SK-MEL-5 (cell line): ENCODE measurements around the gene CLCN3. TPM values are rescaled to one million over a fixed set of nuclear protein-coding genes. Genes with fewer than 3 reads are reported as not detected.
"Not testable (repeated sequence)": the region's sequence is repeated elsewhere in the genome, so short reads cannot be mapped to it uniquely, and the experiment has no call there.

Experiments used
- DNase-seq: peaks from one replicate; pipeline ENCODE4 v3.0.0-alpha.2; 2016; ENCODE audit warnings: low read depth, low spot score
- in situ Hi-C: cut with HindIII; loops from 2 replicates; pipeline ENCODE4 v1.10.0; 2016; ENCODE audit warnings: low sequenced_read_pairs, high pct_unique_total_duplicates, low pct_unique_long_range_greater_than_20kb
- total RNA-seq: library from RNA; depleted of rRNA; stranded (reverse); fragments of >200 nt; shearing (Covaris generic); gene quantifications from 2 replicates; pipeline ENCODE4 v1.2.3, GENCODE V29; 2014

CLCN3 gene
- total RNA-seq, 1 experiment from 2014 or later: 54.5 TPM

DNA sequence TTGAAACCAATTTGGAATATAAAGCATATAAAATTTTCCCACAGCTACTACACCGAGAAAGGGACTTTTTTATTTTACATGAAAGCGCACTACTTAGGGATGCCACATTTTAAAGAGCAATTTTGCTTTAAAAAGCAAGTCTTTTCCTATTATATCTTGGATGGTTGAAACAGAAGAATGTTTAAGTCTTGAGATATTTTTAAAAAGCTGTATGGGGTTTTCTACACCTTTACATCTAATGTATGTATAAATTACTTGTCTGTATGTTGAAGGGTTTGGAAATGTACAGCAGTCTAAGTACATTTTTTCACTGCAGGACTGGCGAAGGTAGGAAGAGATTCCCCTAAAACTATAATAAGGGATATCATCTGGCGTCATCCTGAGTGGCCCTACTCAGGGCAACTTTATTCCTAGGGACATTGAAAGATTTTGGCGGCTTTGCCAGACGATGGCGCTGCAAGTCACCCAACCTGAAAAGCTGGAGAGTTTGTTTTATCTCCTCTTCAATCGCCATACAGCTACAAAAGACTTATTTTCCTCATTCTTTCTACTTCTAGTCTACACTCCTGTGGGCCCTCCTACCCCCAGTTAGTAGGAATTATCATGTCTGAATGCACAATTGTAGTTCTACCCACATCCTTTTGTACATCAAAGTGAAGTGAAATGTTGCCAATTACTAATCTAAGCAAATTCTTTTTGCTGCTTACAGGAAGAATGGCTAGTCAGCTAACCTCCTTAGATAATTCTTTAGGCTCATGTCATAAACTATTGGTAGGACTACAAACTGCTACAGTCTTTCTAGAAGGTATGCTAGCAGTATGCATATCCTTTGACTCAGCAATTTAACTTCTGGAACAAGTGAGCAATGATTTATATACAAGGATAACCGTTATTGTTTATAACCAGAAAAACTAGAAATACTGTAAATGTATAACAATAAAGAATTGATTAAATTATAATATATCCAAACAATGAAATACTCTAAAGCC is 7.2 kb upstream of the CLCN3 start:
- peak; percentile 89 for DNase-seq

DNA sequence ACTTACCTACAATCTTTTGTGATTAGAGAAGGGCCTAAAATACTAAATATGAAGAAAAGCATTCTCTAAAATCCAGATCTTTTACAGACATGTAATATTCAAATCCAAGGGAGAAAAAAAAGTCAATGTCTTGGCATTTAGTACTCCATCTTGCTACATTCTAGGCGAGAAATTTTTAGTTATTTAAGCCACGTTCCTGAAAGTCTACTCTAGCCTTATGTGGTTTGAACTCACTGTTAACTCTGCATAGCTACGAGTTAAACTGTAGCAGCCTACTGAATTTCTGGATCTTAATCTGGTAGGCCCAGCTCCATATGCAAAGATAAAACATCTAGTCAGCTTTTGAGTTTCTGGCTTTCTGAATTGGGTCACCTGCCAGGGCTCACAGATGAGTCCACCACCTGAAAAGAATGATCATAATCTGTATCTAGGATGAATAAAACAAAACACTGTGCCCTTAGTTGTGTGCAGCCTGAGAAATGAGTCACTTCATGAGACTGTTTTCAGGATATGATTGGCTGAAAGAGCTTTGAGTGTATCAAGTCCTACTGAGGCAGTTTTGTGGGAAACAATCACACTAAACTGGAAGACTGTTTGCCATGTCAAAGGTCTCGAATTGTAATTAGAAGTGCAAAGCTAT is 4.8 kb upstream of the CLCN3 start:
- in situ Hi-C loops: no loop called here
- DNase-seq: peak; percentile 17

More for the DNA sequence above, 7.2 kb upstream of the CLCN3 start:
- in situ Hi-C loops: no loop called here

DNA sequence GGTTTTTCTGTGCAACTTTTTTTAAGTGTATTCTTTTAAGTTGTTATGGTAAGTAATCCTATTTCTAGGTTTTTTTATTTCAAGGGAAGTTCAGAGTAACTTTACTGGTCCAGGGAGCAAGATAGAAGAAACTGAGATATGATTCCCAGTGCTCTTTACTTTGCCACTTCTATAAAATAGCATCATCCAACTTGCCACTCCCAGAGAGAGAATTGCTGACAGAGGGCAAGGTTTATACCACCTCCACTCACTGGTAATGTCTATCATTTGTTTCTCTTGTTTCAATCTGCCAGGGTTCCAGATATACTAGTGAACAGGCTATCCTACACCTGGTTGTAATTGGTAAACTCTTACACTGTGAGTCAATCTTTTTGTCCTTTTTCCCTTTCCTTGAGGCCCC is 3.5 kb upstream of the CLCN3 start:
- no peak for DNase-seq
- in situ Hi-C loops: no loop called here

DNA sequence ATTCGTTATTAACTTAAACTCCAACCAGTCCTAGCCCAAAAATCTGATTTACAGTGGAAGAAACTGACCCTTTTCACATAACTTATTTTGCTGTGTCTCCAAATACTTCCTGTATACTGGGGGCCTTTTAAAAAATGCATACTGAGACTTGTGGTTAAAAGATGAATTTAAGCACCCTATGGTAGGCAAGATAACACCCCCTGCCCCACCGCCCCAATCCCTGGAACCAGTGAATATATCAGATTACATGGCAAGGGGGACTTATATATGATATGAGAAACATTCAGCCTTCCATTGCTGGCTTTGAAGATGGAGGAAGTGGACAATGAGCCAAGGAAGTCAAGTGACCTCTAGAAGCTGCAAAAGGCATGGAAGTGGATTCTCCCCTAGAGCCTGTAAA is 3.1 kb upstream of the CLCN3 start:
- DNase-seq: no peak
- in situ Hi-C loops: no loop called here

DNA sequence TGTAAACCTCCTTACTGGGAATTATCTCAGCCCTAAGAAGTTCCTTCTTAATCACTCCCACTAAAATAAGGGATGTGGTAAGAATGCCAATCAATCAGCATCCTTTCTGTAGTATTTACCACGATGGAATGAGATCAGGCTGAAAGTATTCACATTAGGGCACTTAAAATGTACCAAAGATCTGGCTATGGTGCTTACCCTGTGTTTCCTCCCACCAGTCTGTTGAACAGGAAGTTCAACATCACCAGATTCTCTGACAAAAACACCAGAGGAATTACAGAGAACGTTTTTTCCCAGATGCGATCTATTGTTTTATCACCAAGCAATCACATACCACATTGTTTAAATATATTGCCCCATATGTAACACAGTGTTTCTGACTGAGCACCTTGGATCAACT is 2.1 kb upstream of the CLCN3 start:
- DNase-seq: no peak
- in situ Hi-C loops: no loop called here

DNA sequence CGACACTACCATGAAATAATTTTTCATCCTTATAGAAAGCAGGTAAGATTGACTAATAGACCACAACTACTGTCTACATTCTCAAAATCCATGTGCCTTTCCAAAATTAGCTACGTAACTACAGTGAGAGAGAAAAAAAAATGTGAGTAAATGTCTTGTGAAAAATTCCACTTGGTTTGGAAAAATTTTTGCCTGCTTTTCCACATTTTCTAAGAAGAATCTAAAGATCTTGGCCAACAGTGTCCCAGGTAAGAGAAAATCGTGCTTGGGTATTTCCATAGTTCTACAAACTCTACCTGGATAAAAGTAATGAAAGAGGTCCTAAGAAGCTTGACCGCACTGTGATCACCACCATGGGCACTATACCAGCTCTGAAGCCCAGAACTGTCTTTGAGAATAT is 1.4 kb upstream of the CLCN3 start:
- no peak for DNase-seq
- in situ Hi-C loops: no loop called here

DNA sequence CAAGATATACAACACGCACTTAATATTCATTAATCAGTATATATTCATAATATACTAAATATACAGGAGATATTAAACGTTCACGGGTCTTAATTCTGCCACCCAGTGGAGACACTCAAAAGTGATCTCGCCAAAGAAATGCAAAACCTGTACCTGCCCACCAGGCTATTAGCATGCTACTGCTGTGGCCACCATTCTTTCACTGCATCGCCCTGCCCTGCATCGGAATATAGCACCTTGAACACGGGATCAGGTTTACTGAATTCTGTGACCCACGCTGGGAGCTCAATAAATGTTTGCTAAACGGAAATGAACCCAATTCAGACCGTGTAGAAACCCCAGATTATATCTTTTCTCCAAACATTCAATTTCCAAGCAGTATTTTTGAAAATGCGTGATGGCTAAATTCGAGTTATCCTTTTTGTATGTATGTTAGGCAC is 840 bp upstream of the CLCN3 start:
- peak; percentile 69 for DNase-seq

DNA sequence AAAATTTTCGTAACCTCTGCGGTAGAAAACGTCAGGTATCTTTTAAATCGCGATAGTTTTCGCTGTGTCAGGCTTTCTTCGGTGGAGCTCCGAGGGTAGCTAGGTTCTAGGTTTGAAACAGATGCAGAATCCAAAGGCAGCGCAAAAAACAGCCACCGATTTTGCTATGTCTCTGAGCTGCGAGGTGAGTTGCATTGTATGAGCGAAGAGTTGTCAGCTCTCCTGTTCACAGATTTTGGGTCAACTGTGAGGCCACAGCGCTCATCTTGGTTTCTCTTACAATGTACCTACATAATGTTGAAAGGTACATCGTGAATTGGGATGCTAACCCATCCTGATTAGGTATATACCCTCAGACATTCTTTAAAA is 486 bp downstream of the CLCN3 start:
- peak; percentile 43 for DNase-seq
- in situ Hi-C loops: no loop called here

More for the DNA sequence above, 840 bp upstream of the CLCN3 start:
- in situ Hi-C loops: no loop called here

DNA sequence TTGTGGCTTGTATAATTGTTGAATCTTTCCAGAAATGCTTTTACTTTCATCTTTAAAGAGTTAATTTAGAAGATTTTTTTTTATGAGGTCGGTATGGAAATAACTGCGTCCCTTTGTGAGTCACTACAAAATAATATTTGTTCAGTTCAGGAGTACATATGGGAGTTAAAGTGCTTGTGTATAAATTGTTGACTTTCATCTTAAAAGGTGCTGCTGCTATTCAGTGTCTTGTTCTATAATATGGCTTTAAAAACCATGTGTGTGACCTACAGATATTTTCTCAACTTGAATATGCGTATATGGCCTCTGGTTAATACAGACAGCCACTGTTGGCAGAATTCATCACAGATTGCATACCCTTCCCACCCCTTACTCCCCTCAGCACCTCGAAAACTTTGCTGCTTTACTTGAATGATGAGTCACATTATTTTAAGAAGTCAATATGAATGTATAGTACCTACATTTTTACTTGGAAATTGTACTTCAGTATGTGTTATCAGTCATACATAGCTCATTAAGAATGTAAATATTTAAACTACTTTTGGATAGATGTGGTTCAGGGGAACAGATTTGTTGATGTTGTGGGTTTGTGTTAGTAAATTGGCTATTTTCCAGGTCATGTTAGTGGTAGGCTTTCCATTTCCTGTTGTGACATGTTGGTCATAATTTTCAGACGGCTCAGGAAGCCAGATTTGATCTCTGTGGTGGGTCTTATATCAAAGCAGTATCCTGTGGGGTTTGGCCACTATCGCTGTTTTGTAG is 1.5 kb downstream of the CLCN3 start:
- in situ Hi-C loops: no loop called here
- DNase-seq: peak; percentile 54

DNA sequence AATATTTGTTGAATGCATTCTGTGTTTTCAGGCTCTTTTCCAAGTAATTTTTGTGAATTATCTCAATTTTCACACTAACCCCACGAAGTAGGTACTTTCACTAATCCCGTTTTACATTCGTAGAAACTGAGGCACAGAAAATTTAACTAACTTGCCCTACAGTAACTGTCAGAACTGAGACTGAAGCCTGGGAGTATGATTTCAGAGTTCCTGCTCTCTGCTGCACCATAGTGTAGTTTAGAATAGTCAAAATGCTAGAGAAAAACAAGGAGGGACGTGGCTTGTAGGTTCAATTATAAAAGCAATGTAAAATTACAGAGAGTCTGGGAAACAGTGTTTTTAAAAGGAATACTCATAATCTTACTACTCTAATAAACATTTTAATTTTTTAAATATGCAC is 2.2 kb downstream of the CLCN3 start:
- no peak for DNase-seq
- in situ Hi-C loops: no loop called here

DNA sequence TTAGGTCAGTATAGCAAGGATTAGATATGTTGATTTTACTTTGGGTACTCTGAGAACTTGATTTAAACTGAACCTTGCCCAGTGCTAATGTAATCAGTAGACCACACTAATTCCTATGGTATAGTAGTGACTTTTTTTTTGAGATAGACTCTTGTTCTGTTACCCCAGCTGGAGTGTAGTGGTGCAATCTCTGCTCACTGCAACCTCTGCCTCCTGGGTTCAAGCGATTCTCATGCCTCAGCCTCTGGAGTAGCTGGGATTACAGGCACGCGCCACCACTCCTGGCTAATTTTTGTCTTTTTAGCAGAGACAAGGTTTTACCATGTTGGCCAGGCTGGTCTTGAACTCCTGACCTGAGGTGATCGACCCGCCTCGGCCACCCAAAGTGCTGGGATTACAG is 3.6 kb downstream of the CLCN3 start:
- in situ Hi-C loops, DNase-seq: not testable (repeated sequence)

DNA sequence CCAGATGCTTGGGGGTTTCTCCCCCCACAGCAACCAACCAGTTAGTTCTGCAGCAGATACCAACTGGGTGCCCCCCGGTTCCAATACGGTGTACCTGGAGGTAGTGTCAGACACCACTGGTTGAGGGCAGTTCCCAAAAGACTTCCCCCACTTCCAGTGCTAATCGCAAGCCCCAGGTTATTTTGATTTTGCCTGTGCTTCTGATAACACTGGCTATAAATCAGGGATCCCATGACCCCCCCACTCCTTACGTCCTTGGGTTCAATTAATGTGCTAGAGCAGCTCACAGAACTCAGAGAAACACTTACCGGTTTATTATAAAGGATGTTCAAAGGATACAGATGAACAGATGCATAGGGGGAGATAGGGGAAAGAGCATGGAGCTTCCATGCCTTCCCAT is 5.5 kb downstream of the CLCN3 start:
- DNase-seq: no peak
- in situ Hi-C loops: no loop called here

DNA sequence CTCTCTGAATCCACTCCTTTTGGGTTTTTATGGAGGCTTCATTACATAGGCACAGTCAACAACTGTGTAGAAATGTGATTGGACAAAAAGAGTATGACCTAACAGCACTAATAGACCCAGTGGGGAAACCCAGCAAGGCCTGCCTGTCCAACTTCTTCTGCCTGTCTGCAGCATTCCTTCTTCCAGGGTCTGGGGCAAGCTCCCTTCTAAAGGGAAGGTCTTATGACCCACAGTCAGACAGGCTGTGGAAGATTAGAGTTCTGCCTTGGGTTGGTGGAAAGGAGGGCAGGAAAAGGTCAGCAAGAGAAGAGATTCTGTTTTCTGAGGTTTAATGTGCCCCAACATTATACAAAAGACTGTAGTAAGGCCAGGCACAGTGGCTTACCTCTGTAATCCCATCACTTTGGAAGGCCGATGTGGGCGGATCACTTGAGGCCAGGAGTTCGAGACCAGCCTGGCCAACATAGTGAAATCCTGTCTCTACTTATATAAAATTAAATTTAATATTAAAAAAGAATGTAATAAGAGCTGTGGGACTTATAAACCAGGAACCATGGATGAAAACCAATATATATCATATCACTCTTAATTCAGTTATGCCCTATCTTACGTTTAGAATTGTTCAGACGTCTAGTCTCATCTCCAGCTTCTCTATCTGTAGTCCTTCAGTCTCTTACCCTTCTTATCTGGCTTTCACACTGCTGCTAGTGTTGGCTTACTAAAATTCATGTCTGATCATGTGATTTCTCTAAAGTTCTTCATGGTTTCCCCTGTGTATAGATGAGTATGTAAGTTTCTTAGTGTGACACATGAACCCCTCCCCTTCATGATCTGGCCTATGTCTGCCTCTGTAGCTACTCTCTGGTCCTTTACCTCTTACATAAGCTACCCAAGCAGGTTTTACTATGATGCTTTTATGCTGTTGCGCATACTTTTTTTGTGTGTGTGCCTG is 6.2 kb downstream of the CLCN3 start:
- in situ Hi-C loops: no loop called here
- DNase-seq: peak; percentile 8

DNA sequence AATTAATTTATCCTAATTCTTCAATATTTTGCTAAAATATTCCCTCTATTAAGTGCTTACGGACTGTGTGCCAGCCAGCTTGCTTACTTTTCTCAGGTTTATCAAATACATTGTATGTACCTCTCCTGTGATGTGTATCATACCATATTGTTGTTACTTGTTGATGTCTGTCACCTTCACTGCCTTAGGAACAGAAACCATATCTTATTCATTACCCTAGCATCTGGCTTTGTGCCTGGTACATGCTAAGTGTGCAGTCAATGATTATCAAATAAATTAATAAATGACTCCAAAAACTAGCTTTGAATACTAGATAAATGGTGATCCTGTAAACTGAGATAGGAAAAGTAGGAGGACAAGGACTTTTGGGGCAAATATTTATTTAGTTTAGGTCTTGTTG is 6.9 kb downstream of the CLCN3 start:
- in situ Hi-C loops: no loop called here
- DNase-seq: no peak

DNA sequence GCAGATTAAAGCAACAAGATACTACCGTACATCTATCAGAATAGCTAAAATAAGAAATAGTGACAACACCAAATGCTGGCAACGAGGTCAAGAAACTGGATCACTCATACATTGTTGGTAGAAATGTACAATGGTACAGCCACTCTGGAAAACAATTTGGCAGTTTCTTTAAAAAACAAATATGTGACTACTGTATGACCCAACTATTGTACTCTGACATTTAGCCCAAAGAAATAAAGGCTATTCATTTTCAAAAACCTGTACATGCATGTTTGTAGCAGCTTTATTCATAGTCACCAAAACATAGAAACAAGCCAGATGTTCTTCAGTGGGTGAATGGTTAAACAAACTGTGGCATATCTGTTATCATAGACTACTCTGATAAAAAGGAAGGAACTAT is 8.2 kb downstream of the CLCN3 start:
- in situ Hi-C loops: no loop called here
- DNase-seq: no peak

DNA sequence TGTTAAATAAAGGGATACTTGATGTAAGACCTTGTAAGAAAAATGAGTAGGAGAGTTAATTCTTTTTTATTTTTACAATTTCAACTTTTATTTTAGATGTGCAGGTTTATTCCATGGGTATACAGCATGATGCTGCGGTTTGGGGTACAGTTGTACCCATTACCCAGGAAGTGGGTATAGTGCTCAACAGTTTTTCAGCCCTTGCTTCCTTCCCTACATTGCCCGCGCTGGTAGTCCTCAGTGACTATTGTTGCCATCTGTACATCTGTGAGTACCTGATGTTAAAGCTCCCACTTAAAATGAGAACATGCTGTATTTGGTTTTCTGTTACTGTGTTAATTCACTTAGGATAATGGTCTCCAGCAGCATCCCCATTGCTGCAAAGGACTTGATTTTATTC is 9.7 kb downstream of the CLCN3 start:
- no peak for DNase-seq
- in situ Hi-C loops: no loop called here

DNA sequence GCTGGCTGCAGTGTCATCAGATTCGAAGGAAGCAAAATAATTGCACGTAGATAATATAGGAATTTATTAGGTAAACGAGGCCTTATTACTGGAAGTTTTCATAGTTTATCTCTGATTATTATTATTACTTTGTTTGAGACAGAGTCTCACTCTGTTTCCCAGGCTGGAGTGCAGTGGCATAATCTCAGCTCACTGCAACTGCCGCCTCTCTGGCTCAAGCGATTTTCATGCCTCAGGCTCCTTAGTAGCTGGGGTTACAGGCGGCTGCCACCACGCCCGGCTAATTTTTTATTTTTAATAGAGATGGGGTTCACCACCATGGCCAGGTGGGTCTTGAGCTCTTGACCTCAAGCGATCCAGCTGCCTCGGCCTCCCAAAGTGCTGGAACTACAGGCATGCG is 12.5 kb downstream of the CLCN3 start:
- in situ Hi-C loops: no loop called here

More for the DNA sequence above, 12.5 kb downstream of the CLCN3 start:
- no peak for DNase-seq
